CD1c-positive myeloid dendritic cell (primary cell): ENCODE results near the gene KSR2.

ENCODE experiments used
- DNase-seq: peaks from one replicate; pipeline ENCODE4 v3.0.0-alpha.2; 2016; ENCODE audit errors: extremely low spot score

KSR2 gene

DNA sequence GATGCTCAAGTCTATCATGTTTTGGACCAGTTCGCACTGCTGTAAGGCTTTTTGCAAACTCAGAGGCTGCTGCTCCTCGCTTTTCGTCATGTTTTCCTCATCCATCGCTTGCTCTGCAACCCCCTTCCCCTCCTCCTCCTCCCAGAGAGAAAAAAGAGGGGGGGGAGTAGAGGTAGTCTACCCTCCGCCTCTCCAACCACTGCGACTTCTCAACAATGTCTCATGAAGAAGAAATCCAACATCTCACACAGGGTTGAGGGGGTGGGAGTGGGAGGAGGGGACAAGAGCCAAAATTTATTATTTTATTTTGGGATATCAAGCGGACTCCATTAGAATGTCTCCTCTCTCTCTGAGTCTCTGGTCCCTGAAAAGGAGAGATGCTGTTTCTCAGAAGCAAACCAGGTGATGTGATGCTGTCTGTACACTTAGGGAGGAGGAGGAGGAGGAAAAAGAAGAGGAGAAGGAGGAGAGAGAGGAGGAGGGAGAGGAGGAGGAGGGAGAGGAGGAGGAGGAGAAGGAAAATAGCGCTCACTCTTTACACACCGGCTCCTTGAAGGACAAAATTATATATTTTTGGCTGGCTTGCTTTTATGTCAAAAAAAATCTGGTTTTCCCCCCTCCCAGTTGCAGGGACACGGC is 520 bp downstream of the KSR2 start:
- no peak for DNase-seq

DNA sequence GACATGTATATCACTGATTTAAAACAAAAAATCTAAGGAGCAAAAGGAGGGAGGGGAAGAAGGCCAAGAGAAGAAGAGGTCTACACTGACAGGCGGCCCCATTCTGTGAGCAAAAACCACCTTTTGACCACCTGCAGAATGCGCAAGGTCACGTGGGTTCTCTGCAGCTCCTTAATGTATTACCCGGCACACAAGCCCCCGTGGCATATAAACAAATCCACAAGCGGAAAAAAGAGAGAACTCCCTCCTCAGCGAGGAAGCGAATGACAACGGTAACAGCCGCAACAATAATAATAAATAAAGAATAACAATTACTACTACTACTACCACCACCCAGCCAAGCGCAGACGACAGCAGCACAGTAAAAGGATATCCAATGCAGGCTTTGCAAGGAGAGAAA is 1.3 kb downstream of the KSR2 start:
- no peak for DNase-seq

DNA sequence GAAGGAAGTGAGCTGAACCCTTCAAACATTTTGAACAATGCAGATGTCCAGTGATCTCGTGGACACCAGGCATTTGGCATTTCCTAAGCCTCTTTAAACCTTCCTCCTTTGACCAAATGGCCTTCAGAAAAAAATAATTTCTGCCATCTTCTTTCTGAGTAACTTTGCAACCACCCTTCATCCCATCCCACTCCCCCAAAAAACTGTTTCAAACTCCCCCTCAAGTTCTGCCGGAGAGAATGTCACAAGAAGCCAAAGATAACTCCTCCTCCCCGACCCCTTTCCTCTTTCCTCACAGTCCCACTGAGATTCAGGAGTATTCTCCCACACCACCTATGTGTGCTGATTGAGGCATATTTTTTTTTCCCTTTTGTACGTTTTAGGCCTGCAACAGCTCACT is 1.7 kb downstream of the KSR2 start:
- DNase-seq, result no peak

DNA sequence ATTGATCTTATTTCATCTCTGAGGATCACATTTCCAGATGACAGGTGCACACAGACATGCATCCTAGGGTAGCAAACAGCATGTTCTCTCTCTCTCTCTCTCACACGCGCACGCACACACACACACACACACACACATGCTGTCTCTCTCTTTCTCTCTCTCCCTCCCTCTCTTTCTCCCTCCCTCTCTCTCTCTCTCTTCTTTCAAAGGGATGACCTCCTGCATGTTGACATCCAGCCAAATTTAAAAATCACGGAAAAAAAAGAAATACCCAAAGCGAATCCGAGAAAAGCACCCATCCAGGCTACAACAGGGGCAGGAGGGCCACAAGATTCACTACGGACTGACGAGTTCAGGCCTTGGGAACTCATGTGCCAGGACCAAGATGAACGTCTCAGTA is 2.3 kb downstream of the KSR2 start:
- no peak for DNase-seq

DNA sequence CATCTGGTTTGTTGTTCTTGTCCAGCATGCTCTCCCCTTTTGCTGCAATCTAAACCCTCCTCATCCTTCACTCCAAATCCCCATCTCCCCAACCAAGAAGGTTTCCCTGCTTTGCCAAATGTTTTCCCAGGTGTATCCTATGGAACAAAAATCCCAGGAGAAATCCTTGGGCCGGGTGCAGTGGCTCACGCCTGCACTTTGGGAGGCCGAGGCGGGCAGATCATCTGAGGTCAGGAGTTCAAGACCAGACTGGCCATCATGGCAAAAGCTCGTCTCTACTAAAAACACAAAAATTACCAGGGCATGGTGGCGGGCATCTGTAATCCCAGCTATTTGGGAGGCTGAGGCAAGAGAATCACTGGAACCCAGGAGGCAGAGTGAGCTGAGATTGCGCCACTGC is 5.0 kb downstream of the KSR2 start:
- no peak for DNase-seq

DNA sequence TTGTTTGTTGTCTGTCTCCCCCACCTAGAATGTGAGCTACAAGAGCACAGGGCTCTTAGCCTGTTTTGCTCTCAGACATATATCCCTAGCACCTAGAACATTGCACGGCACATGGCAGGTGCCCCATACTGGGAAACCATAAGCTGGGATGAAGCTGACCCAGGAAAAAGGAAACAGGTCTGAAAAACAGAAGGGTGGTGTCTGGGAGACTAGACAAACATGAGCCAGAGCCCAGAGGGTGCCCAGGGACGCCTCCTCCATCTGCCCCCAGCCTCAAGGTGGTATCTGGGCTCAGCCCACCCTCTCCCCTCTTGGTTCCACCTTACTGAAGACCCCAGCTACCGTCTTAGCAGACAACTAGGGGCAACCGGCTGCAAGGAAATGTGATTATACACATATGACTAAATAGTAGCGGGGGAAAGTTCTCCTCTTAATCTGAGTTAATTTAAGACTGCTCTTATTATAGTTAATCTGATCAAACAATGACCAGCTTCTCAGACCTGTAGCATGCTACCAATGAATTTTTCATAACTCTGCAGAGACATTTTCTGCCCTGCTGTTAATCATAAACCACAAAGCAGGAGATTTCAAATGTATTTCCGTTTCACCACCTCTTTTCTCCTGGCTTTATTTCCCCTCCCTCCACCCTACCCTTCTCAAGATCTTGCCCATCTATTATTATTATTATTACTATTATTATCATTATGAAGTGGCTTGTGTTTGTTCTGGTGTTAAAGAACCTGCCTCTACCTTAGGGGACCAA is 31.9 kb downstream of the KSR2 start:
- DNase-seq, result no peak

DNA sequence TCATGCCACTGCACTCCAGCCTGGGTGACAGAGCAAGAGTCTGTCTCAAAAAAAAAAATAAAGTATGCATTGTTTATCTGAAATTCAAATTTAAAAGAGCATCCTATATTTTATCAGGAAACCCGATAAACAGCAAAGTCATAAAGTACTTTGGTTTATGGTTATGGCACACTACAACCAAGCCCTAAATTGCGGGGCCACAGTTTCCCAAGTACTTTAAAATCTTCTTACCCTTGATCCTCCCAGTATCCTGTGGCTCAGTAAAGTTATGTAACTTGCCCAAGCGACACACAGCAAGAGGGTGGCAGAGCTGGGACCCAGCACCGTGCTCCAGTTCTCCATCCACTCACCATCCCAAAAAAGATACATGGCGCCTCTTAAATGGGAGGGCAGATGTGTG is 35.2 kb downstream of the KSR2 start:
- no peak for DNase-seq

DNA sequence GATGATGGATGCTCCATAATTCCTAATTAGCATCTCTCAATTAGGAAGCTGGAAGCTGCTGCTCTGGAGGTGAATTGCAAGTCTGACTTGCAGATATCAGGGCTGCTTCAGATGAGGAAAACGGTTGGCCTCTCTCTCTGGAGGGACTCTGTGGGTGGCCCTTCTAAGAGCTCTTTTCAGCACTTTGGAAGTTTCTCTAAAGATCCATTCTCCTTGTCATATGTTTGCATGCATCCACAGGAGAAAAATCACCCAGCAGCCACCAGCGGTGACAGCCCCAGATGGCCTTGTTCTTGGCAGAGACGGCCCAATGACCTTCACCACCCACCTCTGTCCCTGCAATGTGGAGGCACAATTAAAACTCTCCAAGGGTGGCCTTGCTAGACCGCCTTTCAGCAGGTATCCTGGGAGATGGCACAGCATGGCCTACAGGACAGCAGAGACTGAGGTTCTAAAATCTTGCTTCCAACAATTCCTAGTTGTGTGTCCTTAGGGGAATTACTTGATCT is 42.3 kb downstream of the KSR2 start:
- DNase-seq, result no peak

DNA sequence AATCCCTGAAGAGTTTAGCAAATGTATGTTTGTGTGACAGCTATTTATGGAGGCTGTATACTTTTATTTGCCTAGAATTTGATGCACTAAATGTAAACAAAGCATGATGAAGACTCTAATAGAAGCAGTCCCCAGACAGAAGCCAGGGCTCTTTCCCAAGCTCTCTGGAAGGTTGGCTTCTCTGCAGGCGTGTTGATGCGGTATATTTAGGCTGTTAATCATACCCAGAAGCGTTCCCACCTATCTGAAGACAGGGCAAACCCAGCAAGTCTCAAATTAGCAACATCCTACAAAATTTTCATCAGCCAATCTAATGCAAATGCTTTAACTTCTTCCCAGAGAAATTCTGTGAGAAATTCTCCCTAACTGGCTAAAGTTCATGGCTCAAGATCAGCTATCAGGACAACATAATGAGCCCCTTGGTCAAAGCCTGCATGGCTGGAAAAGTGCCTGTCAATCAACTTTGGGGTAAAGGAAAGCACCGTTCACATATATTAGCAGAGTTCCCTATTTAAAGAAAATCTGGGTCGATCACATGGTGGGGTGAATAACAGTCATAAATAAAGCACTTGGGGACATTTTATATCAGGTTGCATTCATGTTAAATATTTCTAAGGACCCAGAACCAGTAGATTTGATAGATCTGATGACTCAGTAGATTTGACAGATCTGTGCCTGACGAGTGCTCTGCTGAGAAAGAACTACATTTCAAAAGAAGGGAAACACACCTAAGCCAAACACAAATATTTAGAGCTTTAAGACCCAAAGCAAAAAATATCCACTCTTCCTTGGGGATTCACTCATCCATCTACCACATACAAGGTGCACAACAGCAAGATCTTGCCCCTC is 46.6 kb downstream of the KSR2 start:
- DNase-seq, result no peak

DNA sequence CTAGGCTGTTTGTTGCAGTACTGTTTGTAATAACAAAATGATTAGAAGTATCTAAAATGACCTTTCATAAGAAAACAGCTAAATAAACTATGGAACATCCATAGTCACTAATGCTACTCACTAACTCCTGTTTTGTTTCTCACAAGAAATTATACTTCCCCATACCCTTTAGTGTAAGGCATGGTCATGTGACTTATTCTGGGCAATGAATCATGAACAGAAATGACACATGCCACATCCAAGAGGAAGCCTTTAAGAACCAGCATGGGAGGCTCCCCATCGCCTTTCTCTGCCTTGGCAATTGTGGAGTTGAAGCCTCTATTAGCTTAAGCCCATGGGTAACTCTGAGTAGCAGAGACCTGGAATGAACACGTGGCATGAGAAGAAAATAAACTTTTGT is 49.3 kb downstream of the KSR2 start:
- DNase-seq, result peak; percentile 23

DNA sequence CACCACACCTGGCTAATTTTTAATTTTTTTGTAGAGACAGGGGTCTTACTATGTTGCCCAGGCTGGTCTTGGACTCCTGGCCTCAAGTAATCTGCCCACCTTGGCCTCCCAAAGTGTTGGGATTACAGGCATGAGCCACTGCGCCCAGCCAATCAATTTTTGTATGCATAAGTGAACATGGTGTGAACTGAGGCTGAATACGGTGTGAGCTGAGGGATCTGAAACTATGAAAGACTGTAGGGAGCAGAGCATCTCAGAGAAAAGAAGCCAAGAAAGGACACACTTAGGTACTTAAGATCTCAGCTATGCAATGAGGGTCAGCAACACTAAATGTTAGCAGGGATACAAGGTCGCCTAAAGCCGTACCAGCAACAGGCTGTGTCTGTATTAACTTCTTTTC is 54.1 kb downstream of the KSR2 start:
- no peak for DNase-seq

DNA sequence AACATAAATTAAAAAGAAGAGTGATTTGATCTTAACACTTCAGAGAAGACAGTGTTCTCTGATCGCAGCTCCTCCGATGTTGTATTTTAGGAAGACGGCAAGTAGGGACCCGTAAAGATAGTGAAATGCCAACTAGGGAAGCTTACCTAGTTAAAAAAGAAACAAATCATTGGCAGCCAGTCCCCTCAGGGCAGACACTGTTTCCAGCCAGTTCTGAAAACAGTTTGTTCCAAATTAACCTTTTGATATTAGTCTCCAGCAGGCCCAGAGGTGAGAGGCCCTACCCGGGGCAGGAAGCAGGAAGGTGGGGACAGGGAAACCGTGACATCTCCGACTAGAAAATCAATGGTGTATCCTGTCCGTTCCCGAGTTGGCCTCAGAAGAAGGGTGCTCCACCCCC is 56.0 kb downstream of the KSR2 start:
- DNase-seq, result no peak

DNA sequence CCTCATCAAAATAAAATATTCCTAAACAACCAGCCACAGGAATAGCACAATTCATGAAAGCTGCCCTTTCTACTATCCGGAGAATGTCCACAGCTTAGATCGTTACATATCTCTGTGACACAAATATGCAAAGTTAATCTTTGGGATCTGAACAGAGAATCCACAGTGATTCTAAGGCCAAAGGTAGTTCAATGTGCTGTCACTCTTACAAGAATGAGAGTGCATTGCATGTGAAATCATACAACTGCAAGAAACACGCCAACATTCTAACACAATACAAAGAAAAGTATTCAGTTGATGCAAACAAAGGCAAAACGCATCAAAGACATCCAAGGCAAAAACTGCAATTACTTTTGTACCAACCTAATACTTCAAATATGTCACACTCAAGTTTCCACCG is 60.4 kb downstream of the KSR2 start:
- no peak for DNase-seq

DNA sequence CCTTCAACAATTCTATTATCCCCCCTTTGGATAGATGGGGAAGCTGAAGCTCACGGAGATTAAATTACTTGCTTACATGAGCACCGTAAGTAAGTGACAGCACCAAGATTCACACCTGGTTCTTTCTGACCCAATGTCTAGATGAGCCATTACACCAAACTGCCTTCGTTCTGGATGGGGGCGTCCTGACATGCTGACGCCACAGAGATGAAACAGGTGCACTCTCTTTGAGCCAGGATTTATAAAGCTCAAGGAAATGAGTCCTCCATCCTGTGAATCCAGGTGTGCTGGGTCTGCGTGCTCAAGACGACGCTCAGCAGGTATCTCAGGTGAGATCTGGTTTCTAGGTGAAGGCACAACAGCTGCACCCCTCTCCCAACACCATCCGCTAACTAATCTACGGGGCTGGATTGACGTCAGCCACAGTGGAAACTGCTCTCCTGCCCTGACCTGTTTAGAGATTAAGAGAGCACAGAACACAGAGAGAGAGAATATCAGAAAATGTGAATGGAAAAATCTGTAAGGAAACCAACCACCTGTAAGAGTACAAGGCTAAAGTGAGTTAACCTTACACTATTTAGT is 61.6 kb downstream of the KSR2 start:
- no peak for DNase-seq

DNA sequence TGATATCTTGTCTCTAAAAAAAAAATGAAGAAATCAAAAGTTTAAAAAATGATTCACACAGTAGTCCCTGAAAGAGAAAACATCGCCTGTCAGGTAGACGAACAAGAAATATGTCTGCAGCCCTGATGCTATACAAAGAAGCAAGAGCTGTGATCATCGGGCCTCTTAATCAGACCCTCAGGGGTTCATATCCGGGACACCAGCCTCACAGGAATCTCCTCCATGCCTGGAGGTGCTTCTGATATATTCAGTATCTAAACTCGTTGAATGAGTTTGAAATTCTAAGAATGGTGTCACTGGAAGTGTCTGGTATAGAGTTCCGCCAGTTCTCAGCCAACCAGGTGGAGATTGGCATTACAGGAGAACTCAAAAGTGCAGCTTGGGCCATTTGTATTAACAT is 64.7 kb downstream of the KSR2 start:
- DNase-seq, result no peak

DNA sequence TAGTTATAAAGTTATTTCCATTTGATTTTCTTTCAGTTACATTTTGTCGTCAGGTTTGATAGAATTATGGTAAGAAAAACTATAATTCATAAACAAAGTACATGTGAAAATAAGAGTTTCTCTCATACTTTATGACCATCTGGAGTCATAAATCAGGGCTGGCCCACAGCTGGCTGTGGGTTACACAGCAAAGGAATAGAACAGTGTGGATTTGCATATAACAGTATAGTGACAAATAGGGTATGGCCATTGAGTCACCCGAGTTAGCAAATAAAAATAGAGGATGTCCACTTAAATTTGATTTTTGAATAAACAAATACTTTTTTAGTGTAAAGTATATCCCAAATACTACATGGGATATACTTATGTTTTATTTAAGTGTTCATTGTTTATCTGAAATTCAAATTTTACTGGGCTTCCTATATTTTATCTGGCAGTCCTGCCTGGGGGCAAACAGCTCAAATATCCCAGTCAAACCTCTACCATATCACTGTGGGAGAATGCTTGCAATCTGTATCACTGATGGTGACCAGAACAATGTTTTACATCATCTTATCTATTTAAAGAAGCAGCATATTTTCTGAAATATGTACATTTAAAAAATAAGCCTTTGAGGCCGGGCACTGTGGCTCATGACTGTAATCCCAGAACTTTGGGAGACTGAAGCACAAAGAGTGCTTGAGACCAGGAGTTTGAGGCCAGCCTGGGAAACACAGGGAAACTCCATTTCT is 65.5 kb downstream of the KSR2 start:
- DNase-seq, result no peak

DNA sequence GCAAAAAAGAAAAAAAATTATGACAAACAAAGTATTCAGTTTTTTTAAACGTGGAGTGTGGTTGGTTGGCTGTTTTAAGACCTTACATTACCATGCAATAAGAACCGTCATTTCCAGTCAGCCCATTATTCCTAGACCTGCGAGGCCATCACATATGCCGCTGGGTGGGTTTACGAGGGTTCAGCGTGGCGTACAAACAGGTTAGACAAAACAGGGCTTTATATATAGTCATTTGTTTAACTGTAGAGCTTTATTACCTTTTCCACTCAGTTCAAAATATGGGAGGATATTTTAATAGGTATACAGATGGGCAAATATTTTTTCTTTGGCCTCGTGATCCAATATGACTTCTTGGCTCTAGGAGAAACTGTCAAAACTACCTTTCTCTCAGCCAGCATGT is 67.2 kb downstream of the KSR2 start:
- DNase-seq, result no peak

DNA sequence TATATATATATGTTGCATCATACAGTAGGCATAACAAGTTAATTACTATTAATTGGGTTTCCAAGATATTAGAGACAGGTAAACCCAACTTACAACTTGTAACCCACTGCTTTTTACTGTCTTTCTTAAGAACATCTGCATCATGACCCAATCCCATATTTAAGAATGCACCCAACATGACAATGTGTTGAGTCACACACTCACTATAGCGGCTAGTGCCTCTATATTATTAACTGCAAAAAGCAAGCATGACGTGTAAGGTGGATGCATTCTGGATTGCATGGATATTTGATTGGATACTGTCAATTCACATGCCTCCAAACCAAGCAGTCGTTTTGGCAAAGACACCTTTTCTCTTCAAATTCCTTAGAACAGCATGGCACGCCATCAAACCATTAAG is 68.2 kb downstream of the KSR2 start:
- no peak for DNase-seq

DNA sequence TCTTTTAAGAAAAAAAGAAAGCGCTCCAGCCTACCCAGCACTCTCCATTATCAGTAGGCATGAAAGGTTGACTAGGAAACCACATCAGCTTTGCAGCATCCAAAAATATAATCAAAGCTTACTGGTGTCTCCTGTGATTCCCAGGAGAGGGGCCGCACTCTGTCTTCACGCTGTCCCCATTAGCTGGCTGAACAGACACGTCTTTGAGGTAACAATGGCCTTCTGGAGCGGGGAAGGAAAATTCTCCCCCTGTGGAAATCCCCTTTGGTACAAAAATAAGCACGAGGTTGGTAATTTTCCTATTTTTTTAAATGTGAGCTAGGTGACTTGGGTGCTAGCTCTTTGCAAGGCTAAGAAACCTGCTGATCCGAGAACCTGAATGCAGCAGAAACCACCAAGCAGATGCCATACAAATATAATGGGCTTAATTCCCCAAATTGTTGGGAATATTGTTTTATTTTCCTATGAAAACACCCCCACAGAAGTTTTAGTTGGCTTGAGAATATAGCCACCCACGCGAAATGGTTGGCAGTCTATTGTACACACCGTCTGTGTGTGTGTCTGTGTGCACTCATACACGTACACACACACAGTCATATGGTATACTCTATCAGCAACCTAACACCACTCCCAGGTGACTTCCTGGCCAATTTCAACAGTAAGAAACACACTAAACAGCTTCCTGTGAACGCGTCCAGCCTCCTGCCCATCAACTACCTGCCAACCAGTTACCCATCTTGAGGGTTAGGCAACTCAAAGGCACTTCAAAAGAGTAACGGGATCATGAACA is 71.2 kb downstream of the KSR2 start:
- DNase-seq, result no peak

DNA sequence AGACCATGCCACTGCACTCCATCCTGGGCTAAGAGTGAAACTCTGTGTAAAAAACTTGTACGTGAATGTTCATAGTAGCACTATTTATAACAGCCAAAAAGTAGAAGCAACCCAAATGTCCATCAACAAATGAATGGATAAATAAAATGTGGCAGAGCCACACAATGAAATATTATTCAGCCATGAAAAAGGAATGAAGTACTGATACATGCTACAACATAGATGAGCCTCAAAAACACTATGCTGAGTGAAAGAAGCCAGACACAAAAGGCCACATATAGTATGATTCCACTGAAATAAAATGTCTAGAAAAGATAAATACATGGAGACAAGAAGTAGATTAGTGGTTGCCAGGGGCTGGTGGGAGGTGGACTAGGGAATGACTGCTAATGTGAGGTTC is 72.8 kb downstream of the KSR2 start:
- no peak for DNase-seq

DNA sequence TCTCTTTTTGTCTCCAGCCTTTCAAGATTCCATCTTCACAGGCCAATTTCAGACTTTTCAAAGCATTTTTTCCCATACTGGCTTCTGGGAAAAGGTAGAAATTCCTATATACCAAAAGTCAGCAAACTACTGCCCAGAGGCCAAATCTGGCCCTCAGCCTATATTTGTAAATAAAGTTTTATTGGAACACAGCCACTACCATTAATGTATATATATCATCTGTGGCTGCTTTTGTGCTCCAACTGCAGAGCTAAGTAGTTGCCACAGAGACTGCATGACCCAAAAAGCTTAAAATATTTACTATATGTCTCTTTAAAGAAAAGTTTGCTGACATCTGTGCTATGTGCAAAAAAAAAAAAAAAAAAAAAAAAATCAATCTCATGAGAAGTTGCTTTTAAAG is 76.3 kb downstream of the KSR2 start:
- DNase-seq, result no peak
